HG03045 (cell line): Measurements from ENCODE around the gene ANTXR2.
"Not testable (repeated sequence)": the region's sequence is repeated elsewhere in the genome, so short reads cannot be mapped to it uniquely, and the experiment has no call there.

ENCODE experiments used
- ATAC-seq: cut with Tn5 transposase; IDR thresholded peaks from one replicate; pipeline ENCODE4 v1.9.1; 2021; ENCODE audit warnings: mild to moderate bottlenecking, moderate library complexity; ENCODE audit not compliant: unreplicated experiment

Gene ANTXR2

DNA sequence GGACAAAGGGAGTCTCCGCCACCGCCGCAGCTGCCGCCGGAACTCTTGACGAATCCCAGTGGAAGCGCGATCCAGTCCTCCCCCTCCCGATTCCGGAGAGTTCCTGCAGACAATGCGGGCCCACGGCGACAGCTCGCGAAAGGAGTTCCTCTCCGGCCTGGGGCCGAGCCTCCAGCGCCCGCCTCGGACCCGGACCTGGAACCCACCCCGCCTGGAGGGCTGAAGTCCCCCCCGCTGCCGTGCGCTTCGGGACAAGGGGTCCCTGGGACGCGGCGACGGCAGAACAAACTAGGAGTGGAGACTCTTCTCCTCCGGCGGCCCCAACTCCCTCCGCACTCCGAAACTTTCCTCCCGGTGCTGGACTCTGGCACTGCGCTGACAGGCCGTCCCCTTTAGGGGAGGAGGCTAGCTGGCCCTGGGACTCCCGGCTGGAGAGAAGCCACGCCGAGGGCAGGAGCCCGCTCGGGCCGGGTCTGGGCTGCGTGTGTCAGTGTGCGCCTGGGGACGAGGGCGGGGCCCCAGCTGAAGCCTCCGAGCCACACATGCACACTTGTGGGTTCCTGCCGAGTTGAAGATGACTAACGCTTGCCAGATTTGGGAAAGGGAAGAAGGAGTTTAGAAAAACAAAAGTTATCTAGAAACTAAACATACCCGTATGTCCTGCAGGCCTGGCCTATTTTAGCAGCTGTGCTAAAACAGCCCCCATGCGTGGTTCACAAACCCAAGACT is at the start of gene ANTXR2:
ANTXR2 (minus strand) TSS at position 486 of the 729 bp plus-strand sequence. CDS start 669 bp downstream, outside the sequence.
- peak; percentile 80 for ATAC-seq

DNA sequence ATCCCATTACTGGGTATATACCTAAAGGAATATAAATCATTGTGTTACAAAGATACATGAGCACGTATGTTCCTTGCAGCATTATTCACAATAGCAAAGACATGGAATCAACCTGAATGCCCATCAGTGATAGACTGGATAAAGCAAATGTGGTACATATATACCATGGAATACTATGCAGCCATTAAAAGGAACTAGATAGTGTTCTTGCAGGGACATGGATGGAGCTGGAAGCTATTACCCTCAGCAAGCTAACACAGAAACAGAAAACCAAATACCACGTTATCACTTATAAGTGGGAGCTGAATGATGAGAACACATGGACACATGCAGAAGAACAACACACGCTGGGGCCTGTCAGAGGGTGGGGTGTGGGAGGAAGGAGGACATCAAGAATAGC is 48.8 kb upstream of the ANTXR2 start:
- ATAC-seq: not testable (repeated sequence)

DNA sequence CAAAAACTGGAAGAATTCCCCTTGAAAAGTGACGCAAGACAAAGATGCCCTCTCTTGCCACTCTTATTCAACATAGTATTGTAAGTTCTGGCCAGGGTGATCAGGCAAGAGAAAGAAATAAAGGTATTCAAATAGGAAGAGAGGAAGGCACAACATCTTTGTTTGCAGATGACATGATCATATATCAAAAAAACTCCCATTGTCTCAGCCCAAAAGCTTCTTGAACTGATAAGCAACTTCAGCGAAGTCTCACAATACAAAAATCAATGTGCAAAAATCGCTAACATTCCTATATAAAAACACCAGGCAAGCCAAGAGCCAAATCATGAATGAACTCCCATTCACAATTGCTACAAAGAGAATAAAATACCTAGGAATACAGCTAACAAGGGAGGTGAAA is 46.6 kb upstream of the ANTXR2 start:
- ATAC-seq: not testable (repeated sequence)

DNA sequence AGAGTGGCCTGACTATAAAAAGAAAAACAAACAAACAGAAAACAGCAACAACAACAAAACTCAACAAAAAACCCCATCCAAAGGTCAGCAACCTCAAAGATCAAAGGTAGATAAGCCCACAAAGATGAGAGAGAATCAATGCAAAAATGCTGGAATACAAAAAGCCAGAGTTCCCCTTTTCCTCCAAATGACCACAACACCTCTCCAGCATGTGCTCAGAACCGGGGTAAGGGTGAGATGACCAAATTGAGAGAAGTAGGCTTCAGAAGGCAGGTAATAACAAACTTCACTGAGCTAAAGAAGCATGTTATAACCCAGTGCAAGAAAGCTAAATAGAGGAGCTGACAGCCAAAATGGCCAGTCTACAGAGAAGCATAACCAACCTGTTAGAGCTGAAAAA is 43.5 kb upstream of the ANTXR2 start:
- ATAC-seq: no peak

DNA sequence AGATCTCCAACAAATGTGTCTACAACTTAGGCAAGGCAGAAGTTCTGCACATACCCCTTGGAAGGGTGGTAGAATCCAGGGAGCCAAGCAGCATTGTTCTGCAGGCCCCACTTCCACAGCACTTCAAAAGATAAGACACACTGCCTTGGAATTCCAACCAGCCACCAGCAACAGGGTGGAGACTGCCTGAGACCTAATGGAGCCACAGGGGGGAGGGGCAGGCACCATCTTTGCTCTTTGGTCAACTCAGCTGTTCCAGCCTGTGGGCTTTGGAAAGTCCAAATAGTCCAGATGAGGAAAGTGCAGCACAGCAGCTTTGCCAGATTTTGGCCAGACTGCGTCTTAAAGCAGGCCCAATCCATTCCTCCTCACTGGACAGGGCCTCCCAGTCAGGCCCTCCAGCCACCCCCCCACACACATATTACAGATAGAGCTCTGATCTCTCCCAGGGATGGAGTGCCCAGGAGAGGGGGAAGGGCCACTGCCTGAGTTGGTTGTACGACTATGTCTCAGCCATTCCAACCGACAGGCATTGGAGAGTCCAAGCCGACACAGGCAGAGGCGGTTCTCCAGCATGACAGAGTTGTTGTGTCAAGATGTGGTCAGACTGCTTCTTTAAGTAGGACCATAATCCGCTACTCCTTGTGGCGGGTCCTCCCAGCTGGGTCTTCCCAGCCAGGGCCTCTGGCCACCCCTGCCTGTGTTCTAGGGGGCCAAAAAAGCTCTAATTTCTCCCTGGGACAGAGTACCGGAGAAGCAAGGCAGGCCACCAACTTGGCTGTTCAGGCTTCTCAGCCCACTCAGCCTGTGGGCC is 42.5 kb upstream of the ANTXR2 start:
- ATAC-seq: no peak

DNA sequence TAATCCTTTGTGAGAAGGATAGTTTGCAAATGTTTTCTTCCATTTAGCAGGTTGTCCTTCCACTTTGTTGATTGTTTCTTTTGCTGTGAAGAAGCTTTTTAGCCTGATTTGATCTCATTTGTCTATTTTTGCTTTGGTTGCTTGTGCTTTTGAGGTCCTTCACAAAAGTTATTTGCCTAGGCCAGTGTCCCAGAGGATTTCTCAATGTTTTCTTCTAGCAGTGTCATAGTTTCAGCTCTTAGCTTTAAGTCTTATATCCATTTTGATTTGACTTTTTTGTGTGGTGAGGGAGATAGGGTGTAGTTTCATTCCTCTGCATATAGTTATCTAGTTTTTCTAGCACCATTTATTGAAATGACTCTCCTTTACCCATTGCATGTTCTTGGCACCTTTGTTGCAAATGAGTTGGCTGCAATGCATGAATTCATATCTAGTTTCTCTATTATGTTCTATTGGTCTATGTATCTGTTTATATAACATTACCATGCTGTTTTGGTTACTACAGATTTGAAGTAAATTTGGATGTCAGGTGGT is 41.8 kb upstream of the ANTXR2 start:
- no peak for ATAC-seq

DNA sequence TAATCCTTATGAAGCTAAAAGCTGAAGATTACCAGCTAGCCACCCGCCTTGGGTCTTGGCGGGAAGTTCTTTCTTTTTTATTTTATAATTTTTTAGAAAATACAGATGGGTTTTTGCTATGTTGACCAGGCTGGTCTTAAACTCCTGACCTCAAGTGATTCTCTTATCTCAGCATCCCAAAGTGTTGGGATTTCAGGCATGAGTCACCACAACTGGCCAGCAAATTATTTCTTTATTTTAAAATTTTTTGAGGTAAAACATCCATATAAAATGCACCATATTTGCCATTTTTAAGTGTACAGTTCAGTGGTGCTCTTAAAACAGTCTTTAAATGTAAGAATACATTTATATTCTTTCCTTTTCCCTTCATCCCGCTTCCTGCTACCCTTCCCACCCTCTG is 40.6 kb upstream of the ANTXR2 start:
- ATAC-seq: no peak

DNA sequence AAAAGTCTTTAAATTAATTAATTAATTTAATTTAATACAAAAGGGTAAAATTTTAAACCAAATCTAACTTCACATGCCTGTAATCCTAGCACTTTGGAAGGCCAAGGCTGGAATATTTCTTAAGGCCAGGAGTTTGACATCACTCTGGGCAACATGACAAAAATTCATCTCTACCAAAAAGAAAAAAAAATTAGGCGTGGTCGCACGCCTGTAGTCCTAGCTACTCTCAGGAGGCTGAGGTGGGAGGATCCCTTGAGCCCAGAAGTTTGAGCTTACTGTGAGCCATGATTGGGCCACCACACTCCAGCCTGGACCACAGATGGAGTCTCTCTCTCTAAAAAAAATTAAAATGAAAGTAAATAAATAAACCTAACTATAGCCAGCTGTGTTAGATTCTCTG is 39.2 kb upstream of the ANTXR2 start:
- no peak for ATAC-seq

DNA sequence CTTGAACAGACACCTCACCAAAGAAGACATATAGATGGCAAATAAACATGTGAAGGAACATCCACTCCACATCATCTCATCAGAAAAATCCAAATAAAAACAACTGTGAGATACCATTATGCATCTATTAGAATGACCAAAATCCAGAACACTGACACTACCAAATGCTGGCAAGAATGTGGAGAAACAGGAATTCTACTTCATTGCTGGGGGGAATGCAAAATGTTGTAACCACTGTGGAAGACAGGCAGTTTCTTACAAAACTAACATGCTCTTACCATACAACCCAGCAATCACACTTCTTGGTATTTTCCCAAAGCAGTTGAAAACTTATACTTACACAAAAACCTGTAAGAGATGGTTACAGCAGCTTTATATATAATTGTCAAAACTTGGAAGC is 38.2 kb upstream of the ANTXR2 start:
- no peak for ATAC-seq

DNA sequence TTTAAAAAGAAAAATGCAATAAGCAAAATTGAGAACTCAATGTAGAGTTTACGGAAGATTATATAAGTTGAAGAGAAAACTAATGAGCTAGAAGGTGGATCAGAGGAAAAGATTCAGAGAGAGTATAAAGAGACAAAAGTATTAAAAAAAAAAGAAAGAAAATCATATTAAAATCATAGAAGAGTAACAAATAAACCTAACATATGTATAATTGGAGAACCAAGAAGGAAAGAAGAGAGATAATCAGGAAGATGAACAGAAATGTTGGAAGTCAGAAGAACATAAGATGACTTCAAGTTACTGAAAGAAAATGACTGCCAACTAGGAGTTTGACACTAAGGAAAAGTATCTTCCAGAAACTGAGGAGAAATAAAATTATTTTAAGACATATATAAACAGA is 34.3 kb upstream of the ANTXR2 start:
- no peak for ATAC-seq

DNA sequence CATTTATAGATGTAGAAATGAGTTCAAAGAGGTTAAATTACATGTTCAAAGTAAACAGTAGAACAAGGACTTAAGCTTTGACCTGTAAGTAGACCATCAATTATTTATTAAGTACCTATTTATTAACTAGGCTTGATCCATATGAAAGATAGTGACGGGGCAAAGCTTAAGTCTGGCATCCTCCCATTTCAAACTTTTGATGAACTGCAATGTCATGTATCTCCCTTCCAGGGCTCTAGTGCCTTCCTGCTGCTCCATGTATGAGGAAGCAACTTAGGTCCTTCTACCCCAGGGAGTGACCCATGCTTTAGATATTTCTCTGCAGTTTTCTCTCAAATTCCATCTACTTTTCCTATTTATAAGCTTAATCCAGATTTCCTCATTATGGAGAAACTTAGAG is 31.9 kb upstream of the ANTXR2 start:
- ATAC-seq: no peak

DNA sequence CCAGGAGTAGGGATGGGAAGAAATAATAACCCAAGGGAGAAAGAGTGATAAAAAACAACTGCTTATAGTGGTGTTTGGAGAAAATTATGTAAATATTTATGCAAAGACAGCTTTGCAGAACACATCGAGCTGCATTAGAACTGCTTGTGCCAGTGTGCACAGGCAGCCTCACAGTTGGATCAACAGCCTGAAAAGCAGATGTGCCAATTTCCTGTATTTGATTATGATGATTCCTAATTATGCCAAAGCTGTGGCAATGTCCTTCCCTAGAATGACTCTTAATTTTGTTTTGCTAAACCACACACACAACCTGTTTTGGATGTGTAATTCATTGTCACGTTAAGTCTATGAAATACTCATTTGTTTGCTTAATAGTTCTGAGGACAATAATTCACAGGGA is 30.6 kb upstream of the ANTXR2 start:
- ATAC-seq: no peak

DNA sequence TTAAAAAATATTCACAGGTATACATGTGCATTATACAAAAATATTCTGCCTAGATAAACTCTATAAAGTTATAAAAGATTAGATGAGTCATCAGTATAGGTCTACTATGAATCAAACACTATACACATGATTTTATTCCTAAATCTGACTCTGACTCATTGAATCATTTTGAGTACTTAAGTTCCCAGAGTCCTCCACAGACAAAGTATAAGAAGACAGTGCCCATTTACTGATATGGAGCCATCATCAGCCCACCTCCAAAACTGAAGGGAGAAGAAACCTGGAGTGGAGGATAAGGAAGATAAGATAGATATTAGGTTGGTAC is 28.7 kb upstream of the ANTXR2 start:
- no peak for ATAC-seq

DNA sequence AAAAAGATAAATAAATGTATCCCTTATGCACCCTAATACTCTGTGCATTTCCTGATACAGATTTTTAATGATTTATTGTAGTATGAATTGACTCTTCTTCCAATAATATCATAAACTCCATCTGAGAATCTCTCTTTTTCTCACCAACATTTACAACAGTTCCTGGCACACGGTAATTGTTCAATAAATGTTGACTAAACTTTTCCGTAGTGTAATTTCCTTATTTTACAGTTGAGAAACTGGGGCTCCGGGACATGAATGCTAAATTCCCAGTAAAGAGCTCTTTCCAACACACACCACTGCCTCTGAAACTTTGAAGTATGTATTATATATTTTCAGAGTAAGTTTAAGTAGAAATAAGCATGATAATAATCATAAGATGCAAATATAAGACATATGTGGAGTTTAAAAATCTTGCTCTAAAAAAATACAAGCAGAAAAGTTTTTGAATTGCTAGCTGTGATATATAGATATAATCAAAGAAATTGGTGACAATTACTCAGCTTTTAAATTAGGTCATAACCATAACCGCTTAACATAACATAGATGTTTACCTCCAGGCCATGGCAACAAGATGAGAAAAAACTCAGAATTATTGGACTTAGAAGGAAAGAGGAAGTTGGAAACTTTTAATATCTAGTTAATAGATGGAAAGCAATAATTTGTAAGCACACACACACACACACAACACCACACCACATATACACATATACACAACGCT is 28.2 kb upstream of the ANTXR2 start:
- no peak for ATAC-seq

DNA sequence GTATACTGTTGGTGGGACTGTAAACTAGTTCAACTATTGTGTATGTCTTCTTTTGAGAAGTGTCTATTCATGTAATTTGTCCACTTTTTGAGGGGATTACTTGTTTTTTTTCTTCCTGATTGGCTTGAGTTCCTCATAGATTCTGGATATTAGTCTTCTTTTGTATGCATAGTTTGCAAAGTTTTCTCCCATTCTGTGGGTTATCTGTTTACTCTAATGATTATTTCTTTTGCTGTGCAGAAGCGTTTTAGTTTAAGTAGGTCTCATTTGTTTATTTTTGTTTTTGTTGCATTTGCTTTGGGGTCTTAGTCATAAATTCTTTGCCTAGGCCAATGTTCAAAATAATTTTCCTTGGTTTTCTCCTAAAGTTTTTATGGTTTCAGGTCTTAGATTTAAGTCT is 26.6 kb upstream of the ANTXR2 start:
- ATAC-seq: no peak

DNA sequence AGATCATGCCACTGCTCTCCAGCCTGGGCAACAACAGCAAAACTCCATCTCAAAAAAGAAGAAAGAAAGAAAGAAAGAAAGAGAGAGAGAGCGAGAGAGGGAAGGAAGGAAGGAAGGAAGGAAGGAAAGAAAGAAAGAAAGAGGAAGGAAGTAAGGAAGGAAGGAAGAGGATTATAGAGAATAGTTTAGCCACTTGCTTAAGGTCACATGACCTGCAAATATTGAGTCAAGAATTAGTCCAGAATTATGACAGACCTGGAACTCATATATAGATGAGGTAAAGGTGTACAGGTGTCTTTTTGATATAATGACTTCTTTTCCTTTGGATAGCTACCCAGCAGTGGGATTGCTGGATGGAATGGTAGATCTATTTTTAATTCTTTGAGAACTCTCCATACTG is 25.6 kb upstream of the ANTXR2 start:
- ATAC-seq: no peak

DNA sequence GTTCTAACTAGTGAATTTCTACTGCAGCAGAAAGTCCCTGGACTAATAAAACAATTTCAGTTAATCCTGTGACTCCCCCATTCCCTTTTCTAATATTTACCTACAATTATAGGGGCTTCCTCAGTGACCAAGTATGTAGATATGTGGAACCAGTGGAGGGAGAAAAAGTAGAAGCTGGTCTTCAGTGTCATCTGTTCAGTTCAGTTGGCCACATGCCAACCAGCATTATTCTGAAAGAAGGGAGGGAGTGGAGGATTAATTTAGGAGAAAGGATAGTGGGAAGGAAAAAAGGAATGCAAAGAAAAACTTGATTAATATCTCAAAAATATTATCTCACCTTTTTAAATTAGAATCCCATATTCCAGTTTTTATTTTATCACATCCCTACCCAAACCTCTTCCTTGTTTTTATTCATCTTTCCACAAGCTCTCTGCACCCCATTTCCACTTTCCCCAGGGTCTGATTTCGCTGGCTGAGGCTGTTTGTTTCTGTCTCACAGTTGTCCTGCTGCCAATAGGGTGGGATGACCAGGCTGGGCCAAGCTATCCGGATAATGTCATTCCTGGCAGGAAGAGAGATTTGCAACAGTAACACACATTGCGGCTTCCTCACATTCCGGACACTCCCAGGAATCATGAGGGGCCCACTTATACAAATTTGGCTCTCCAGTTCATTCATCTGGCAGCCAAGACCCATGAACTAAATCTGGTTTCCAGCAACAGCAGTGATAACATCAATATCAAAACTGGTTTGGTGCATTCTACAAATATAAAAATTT is 24.6 kb upstream of the ANTXR2 start:
- ATAC-seq: no peak

DNA sequence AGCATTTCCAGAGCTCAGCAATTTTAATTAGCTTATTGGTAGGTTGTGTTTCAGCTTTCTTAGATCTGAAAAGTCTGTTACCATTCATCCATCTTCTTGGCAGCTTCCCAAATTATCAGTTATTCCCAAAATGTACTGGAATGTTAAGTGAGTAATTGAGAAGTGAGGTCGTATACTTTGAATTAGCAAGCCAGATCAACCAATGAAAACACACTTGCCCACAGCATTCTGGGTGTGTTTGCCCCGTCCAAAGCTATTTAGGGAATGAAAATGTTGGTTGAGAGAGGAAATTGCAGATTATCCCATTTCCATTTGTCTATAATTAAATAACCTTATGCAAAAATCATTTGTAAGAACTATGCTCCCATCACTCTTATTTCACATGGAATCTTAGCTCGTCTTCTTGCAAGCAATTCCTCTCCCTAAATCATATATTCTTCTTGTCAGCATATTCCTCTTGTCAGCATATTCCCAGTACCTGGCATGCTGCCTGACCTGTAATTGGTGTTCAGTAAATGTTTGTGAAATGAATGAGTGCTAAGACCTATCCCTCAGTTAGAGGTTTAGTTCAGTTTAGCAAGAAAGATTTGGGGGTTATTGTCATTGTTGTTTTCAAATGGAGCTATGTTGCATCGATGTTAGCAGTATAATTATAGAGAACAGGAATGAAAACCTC is 23.3 kb upstream of the ANTXR2 start:
- no peak for ATAC-seq

DNA sequence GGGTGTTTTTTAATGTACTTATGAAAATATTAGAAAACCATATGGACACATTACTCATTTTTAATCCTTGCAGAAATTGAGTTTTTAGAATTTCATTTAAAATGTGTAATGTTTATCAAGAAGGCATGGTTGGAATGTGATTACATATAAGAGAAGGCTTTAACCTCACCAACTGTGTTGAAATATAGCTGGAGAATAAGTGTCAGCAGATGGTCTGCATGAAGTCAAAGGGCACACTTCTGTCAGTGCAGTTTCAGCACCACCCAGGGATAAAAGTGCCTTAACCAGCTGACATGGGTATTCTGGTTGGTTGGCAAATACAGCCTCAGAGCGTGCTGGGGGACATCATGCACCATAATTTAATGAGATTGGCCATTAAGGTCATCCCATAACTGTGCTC is 21.2 kb upstream of the ANTXR2 start:
- no peak for ATAC-seq

DNA sequence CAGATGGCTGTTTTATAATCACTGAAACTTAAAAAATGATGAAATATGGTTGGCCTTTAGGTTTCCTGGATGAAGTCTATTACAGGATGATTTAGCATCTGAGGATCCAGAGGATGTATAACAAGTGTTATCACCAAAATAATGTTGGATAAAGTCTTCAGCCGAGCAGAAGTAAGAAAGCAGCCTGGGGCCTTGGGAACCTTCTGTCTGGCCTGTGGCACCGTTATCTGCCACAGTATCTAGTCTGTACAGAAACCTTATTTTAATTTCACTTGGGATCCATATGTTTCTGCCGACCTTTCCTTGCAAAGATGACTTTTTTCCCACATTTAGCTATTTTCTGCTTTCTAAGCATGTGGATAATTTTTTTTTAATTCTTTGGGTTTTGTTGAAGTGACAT is 20.5 kb upstream of the ANTXR2 start:
- no peak for ATAC-seq
